HG03060 (cell line): Measurements from ENCODE around the gene STMND1.
"Not testable (repeated sequence)": the region's sequence is repeated elsewhere in the genome, so short reads cannot be mapped to it uniquely, and the experiment has no call there.

Source experiments
- ATAC-seq: cut with Tn5 transposase; IDR thresholded peaks from one replicate; pipeline ENCODE4 v1.9.1; 2021; ENCODE audit warnings: low read depth, moderate number of reproducible peaks; ENCODE audit not compliant: unreplicated experiment

STMND1 gene

GRCh38 chr6:17101422-17102257, at the start of gene STMND1:
TSS of gene STMND1 (plus strand) at chr6:17102050. CDS start at chr6:17102258, 208 bp downstream.
- no peak for ATAC-seq

DNA sequence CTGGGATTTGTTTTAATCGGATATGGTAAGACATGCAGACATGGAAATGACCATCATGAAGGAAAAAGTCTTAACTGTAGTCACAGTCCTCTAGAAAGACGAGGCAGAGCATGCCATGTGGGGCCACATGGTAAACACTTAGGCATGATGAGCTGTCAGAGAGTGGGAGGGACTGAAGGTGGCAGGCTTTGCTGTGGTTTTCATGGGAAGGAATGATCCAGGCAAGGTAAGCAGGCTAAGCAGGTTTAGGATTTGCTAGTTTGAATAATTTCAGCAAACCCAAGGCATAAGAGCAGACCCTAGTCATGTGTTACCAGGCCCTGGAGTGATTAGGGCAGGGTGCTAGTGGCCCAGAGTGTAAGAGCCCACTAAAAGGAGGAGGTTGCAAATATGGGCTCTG, 47.2 kb upstream of the STMND1 start:
- no peak for ATAC-seq

DNA sequence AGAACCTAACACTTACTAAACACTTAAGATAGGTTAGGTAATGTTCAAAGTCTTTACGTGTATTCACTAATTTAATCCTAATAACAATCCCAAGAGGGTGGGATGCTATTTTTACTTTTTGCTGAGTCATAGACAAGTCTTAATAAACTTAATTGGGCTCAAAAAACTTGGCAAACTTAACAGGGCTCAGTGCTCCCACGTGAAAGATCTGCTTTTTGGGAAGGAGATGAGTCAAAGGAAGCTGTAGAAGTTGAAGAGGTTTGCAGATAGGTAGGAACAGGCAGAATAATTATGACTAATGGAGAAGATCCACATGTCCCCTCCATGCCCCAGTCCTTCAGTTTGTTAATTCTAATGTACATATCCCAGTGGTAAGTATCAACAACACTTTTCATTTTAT, 44.5 kb upstream of the STMND1 start:
- ATAC-seq = no peak

GRCh38 chr6:17058550-17058949, 43.3 kb upstream of the STMND1 start:
- ATAC-seq = no peak

DNA sequence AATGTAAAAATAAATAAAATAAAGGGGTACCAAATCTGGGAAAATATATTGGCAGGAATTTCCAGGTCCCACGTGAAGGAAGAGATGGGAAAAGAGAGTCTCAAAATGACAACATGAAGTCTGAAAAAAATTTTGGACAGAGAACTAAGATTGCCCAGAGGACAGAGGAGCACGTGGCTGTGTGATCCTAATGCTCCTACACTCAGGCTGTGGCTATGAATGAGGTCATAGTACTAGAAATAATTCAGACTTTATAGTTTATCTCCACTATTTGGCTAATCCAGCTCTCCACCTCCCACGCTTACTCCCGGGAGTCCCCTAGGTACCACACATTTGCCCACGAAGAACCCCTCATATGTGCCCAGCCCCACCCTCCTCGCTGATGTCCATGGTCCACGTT, 42.8 kb upstream of the STMND1 start:
- ATAC-seq = no peak

GRCh38 chr6:17059850-17060249, 42.0 kb upstream of the STMND1 start:
- no peak for ATAC-seq

- ATAC-seq = no peak
Measured at GRCh38 chr6:17061097-17061496, 40.8 kb upstream of the STMND1 start.

GRCh38 chr6:17062871-17063440, 38.9 kb upstream of the STMND1 start:
- no peak for ATAC-seq

GRCh38 chr6:17064975-17065374, 36.9 kb upstream of the STMND1 start:
- ATAC-seq = no peak

DNA sequence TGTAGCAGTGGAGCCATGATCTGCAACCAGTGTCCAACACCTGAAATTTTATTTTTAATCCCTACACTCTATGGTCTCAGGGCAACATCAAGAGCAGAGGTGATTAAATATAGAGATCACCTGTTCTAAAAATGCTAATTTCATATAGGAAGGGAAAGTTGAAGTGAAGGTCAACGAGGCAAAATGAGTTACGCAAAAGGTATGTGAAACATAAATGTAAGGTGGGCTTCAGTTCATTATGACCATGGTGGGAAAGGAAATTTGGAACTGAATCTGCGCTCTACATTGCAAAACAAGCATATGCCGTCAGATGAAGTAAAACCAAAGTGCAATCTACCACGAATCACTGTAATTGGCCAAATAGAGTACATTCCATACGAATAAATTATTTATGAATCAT, 35.2 kb upstream of the STMND1 start:
- no peak for ATAC-seq

DNA sequence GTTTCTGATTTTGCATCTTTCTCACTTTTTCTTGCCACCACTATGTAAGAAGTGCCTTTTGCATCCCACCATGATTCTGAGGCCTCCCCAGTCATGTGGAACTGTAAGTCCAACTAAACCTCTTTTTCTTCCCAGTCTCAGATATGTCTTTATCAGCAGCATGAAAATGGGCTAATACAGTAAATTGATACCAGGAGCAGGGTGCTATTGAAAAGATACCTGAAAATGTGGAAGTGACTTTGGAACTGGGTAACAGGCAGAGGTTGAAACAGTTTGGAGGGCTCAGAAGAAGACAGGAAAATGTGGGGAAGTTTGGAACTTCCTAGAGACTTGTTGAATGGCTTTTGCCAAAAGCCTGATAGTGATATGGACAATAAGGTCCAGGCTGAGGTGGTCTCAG, 32.9 kb upstream of the STMND1 start:
- not testable (repeated sequence) for ATAC-seq

DNA sequence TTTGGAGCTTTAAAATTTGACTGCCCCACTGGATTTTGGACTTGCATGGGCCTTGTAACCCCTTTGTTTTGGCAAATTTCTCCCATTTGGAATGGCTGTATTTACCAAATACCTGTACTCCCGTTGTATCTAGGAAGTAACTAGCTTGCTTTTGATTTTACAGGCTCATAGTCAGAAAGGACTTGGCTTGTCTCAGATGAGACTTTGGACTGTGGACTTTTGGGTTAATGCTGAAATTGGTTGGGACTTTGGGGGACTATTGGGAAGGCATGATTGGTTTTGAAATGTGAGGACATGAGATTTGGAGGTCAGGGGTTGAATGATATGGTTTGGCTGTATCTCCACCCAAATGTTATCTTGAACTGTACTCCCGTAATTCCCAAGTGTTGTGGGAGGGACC, 31.4 kb upstream of the STMND1 start:
- ATAC-seq = not testable (repeated sequence)

GRCh38 chr6:17073596-17073995, 28.3 kb upstream of the STMND1 start:
- not testable (repeated sequence) for ATAC-seq

DNA sequence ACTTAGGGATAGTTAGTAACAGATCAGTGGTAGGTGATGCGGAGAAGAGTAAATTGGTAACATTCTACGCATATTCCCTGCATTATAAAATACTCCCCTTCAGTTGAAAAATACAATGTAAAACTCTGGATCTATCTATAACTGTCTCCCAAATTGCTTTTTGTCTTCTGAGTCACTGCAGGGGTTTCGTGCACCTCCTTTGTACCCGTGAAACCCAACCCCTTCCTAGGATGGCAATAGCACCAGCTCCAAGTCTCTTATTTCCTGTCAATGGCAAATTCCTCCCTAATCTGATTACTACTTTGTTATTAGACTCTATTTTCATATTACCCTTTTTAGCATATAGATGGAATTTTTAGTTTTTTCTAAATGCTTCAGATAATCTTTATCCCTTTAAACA, 20.6 kb upstream of the STMND1 start:
- ATAC-seq = no peak

- no peak for ATAC-seq
Measured at GRCh38 chr6:17081860-17082508, 19.9 kb upstream of the STMND1 start.

DNA sequence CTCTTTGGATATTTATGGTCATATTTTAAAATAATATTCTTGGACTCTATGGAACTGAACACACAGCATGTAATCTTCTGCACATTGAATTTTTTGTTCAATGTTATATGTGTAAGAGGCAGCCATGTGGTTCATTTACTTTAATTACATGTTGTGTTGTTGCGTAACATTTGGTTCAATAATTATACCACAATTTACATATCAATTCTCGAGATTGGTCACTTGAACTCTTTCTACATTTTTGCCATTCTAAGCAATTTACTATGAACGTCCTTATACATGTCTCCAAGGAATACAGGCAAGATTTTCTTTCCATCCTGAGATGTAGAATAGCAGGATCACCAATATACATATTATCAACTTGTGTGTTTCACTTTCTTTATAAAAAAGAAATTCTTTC, 18.5 kb upstream of the STMND1 start:
- no peak for ATAC-seq

DNA sequence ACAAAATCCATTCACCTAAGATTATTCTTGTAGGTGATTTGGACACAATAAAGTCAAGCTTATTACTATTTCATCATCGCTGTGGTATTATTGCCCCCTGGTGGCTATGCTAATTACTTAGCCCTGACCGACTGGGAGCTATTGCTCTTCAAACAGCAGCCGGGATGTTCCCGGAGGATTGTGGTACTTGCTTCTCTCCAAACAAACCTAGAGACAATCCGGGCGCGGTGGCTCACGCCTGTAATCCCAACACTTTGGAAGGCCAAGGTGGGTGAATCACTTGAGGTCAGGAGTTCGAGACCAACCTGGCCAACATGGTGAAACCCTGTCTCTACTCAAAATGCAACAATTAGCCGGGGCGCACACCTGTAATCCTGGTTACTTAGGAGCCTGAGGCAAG, 15.4 kb upstream of the STMND1 start:
- no peak for ATAC-seq

- no peak for ATAC-seq
Measured at GRCh38 chr6:17088091-17088611, 13.7 kb upstream of the STMND1 start.

- no peak for ATAC-seq
Measured at GRCh38 chr6:17091122-17091521, 10.7 kb upstream of the STMND1 start.

DNA sequence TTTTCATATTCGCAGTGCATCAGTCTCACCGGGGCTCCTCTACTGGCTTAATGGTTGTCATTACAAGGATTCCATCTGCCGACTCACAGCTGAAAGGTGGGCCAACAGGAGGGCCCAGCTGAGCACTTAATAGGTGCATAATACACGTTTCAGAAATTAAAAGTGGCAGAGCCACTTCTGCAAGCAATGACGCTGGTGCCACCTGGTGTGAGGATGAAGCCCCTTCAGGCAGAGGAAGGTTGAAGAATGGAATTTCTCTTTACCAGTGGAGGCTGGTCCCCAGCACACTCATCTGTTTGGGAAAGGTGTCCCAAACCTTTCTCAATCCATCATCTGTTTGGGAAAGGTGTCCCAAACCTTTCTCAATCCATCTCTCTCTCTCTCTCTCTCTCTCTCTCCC, 8.2 kb upstream of the STMND1 start:
- no peak for ATAC-seq

- no peak for ATAC-seq
Measured at GRCh38 chr6:17096096-17096495, 5.8 kb upstream of the STMND1 start.
